DOHH2 (cell line): ENCODE data around the gene FBXW2.

Source experiments
- EZH2phosphoT487 ChIP-seq: fragments of 200-600 bp; sonication (generic); IDR thresholded peaks from 2 replicates; pipeline ENCODE4 v1.6.1; 2017; ENCODE audit warnings: borderline replicate concordance, mild to moderate bottlenecking, antibody characterized with exemption, low read length, moderate library complexity, mixed read lengths
- TF ChIP-seq, protein P1 (sequence below): fragments of 200-600 bp; sonication (generic); IDR thresholded peaks from one replicate; pipeline ENCODE4 v1.5.1; 2014; ENCODE audit warnings: antibody characterized with exemption, mild to moderate bottlenecking, low read depth, low read length; ENCODE audit not compliant: poor library complexity, severe bottlenecking

DNA sequence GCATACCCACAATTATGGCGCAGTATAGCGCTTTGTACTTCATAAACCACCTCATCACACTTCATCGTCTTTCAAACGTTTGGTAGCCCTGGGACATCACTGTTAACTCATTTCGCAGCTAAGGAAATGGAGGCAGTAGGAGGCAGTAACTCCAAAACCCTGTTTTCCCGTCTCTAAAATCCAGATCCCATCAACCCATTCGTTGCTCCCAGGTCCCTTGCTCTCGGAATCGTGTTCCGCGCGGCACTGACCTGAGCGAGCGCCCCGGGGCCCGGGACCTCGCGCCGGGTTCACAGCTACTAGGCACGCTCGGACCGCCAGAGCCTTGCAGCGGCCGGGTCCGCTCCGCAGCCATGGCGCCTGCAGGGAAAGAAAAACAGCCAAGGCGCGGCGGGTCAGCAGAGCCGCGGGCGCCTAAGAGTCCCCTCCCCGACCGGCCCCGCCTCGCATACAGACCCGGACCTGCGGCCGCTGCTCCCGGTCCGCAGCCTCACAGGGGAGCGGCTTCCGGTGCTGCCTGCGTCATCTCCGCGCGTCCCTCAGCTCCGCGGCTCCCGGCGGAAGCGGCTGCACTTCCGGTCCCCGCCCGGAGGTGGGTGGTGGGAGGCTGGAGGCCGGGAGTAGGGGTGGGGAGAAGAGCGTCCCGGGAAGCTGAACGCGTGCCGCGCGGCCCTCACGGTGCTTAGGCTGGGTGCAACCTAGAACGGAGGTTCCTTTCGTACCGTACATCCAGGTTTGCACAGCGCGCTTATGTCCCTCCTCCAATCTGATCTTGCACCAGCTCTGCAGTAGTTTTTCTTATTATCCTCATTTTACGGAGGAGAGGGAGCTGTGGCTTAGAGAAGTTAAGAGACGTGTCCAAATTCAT, at the start of gene FBXW2:
- TF ChIP-seq, protein P1, sequence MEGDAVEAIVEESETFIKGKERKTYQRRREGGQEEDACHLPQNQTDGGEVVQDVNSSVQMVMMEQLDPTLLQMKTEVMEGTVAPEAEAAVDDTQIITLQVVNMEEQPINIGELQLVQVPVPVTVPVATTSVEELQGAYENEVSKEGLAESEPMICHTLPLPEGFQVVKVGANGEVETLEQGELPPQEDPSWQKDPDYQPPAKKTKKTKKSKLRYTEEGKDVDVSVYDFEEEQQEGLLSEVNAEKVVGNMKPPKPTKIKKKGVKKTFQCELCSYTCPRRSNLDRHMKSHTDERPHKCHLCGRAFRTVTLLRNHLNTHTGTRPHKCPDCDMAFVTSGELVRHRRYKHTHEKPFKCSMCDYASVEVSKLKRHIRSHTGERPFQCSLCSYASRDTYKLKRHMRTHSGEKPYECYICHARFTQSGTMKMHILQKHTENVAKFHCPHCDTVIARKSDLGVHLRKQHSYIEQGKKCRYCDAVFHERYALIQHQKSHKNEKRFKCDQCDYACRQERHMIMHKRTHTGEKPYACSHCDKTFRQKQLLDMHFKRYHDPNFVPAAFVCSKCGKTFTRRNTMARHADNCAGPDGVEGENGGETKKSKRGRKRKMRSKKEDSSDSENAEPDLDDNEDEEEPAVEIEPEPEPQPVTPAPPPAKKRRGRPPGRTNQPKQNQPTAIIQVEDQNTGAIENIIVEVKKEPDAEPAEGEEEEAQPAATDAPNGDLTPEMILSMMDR = no peak
- TF ChIP-seq EZH2phosphoT487 = no peak
